K562 (cell line): ENCODE data around the gene IFT22. TPM values are rescaled to one million over a fixed set of nuclear protein-coding genes. Genes with fewer than 3 reads are reported as not detected.
A peak's percentile ranks its signal among the peaks of the same experiment; 100 is the strongest.

ENCODE experiments used
- ATAC-seq: fragments of 200-7000 bp; cut with Tn5 transposase; 3 replicates; pipeline ENCODE4 v1.9.1; 2020; ENCODE audit warnings: moderate library complexity
- BruUV-seq: library from RNA; stranded (reverse); fragments of 400-500 nt; replicated peaks from 2 replicates; lab custom pipeline; 2021; lab: Mats Ljungman, UMichigan
- CTCF ChIA-PET: fragments of 300-600 bp; formaldehyde crosslinking; extraction: SDS; loops from one replicate; lab custom pipeline; 2021; ENCODE audit warnings: low intra/inter-chr PET ratio; lab: Yijun Ruan, JAX
- POLR2A ChIA-PET: fragments of 300-600, 350-650 bp; sonication (Branson Sonifier 250); formaldehyde crosslinking; extraction: SDS; loops from one replicate; lab custom pipeline; 2021; ENCODE audit warnings: antibody characterized with exemption, inconsistent platforms; lab: Yijun Ruan, JAX
- DNase-seq, 4 experiments: peaks; one replicate each; pipeline versions ENCODE4 v3.0.0 to v3.0.0-alpha.2; 2011 to 2018; ENCODE audit warnings: low spot score in 3 of 4, mixed read lengths in 3 of 4; ENCODE audit errors: extremely low read depth in 1 of 4
- FAIRE-seq: peaks from 2 replicates; lab custom pipeline; 2011; peaks lifted over from hg19 to GRCh38; lab: Jason Lieb, UNC
- H2AFZ ChIP-seq: 2 replicates; pipeline ENCODE4 v1.6.0; 2011; ENCODE audit warnings: low read depth, low read length, control low read depth, inconsistent platforms
- H3K27ac ChIP-seq: fragments of 200-600 bp; 3 replicates; pipeline ENCODE4 v1.8.0; 2011; ENCODE audit warnings: low read depth, mild to moderate bottlenecking, control low read depth, inconsistent platforms, low read length, moderate library complexity, mixed read lengths; ENCODE audit errors: extremely low read depth
- H3K27me3 ChIP-seq, 2 experiments: fragments of 300-600 bp in 1 of 2; 2 replicates in 1 of 2; 3 replicates in 1 of 2; pipeline versions ENCODE4 v1.6.0 to v1.8.0; 2011; ENCODE audit warnings: inconsistent platforms in 2 of 2, low read length in 2 of 2, mild to moderate bottlenecking in 1 of 2, mixed read lengths in 1 of 2, moderate library complexity in 1 of 2; ENCODE audit not compliant: control insufficient read depth in 2 of 2, insufficient read depth in 2 of 2
- H3K36me3 ChIP-seq: fragments of 300-600 bp; 3 replicates; pipeline ENCODE4 v1.8.0; 2011; ENCODE audit warnings: mild to moderate bottlenecking, low read length, inconsistent platforms; ENCODE audit not compliant: control insufficient read depth, insufficient read depth
- H3K4me1 ChIP-seq, 2 experiments: fragments of 200-600 bp in 1 of 2; replicated peaks in 1 of 2; 2 replicates in 1 of 2; 3 replicates in 1 of 2; pipeline versions ENCODE4 v1.5.1 to v1.8.0; 2011; ENCODE audit warnings: inconsistent platforms in 2 of 2, low read length in 2 of 2, mild to moderate bottlenecking in 1 of 2, mixed read lengths in 1 of 2, moderate library complexity in 1 of 2; ENCODE audit not compliant: control insufficient read depth in 2 of 2, insufficient read depth in 2 of 2
- H3K4me2 ChIP-seq: 2 replicates; pipeline ENCODE4 v1.6.1; 2011; ENCODE audit warnings: low read length, control low read depth, inconsistent platforms, mixed read lengths; ENCODE audit not compliant: insufficient read depth
- H3K4me3 ChIP-seq: fragments of 200-600 bp; sonication (generic), shearing (Covaris generic); 2 replicates; pipeline ENCODE4 v1.5.1; 2016; ENCODE audit warnings: control low read depth, inconsistent platforms
- H3K79me2 ChIP-seq: fragments of 200-600 bp; 3 replicates; pipeline ENCODE4 v1.8.0; 2011; ENCODE audit warnings: low read length, inconsistent platforms; ENCODE audit not compliant: control insufficient read depth, insufficient read depth
- H3K9ac ChIP-seq, 2 experiments: 2 replicates each; pipeline versions ENCODE4 v1.6.0 to v1.6.1; 2011; ENCODE audit warnings: low read depth in 2 of 2, low read length in 2 of 2, control low read depth in 1 of 2, inconsistent platforms in 1 of 2, mild to moderate bottlenecking in 1 of 2, mixed read lengths in 1 of 2; ENCODE audit not compliant: insufficient read depth in 1 of 2
- H3K9me1 ChIP-seq: one replicate; pipeline ENCODE4 v1.6.0; 2011; ENCODE audit warnings: inconsistent platforms, mild to moderate bottlenecking, low read length, moderate library complexity; ENCODE audit not compliant: control insufficient read depth, insufficient read depth
- H3K9me3 ChIP-seq: replicated peaks from 2 replicates; pipeline ENCODE4 v1.5.1; 2011; ENCODE audit warnings: low read depth, low read length, inconsistent platforms; ENCODE audit not compliant: control insufficient read depth, insufficient read depth
- H4K20me1 ChIP-seq: replicated peaks from 2 replicates; pipeline ENCODE4 v1.6.1; 2011; ENCODE audit warnings: low read length, inconsistent platforms, mixed read lengths; ENCODE audit not compliant: control insufficient read depth, insufficient read depth
- CEBPG ChIP-seq, 3 experiments: fragments of 200-800 bp in 1 of 3; sonication (Bioruptor generic) in 1 of 3; sonication (generic) in 1 of 3; formaldehyde crosslinking in 1 of 3; IDR thresholded peaks in 2 of 3; conservative IDR thresholded peaks in 1 of 3; 2 replicates each; pipeline versions ENCODE4 v1.6.1 to v1.8.0; 2016 to 2022; ENCODE audit warnings: missing compliant biosample characterization in 2 of 3, missing genetic modification characterization in 2 of 3, mild to moderate bottlenecking in 1 of 3, missing genetic modification reagents in 1 of 3
- DEAF1 ChIP-seq: fragments of 450-650 bp; formaldehyde crosslinking; IDR thresholded peaks from 2 replicates; pipeline ENCODE4 v1.4.0; 2020; ENCODE audit warnings: mild to moderate bottlenecking, moderate library complexity
- ERF ChIP-seq: fragments of 450-650 bp; formaldehyde crosslinking; IDR thresholded peaks from 2 replicates; pipeline ENCODE4 v1.4.0; 2020; ENCODE audit warnings: mild to moderate bottlenecking, mixed read lengths
- FOXA1 ChIP-seq: fragments of 450-650 bp; IDR thresholded peaks from 2 replicates; pipeline ENCODE4 v1.6.1; 2016; ENCODE audit warnings: mild to moderate bottlenecking, borderline replicate concordance
- KAT2B ChIP-seq: IDR thresholded peaks from one replicate; pipeline ENCODE4 v1.6.1; 2012; ENCODE audit warnings: low read depth, mild to moderate bottlenecking, control low read depth, inconsistent platforms, low read length, moderate library complexity
- KLF1 ChIP-seq: fragments of 450-650 bp; IDR thresholded peaks from 2 replicates; pipeline ENCODE4 v1.6.1; 2016; ENCODE audit warnings: missing genetic modification characterization, missing compliant biosample characterization
- KLF6 ChIP-seq: fragments of 250-450 bp; sonication (Bioruptor Pico); IDR thresholded peaks from 2 replicates; pipeline ENCODE4 v1.4.0; 2020; ENCODE audit warnings: mild to moderate bottlenecking, moderate library complexity, borderline replicate concordance
- MTA3 ChIP-seq: fragments of 450-650 bp; formaldehyde crosslinking; IDR thresholded peaks from 2 replicates; pipeline ENCODE4 v1.6.1; 2017; ENCODE audit warnings: mild to moderate bottlenecking, borderline replicate concordance
- PCBP1 ChIP-seq: fragments of 200-400 bp; formaldehyde crosslinking; IDR thresholded peaks from 2 replicates; pipeline ENCODE4 v1.6.1; 2018; ENCODE audit warnings: mild to moderate bottlenecking, low read depth, low read length; ENCODE audit not compliant: poor library complexity, severe bottlenecking
- RB1 ChIP-seq: fragments of 450-650 bp; IDR thresholded peaks from 2 replicates; pipeline ENCODE4 v1.6.1; 2017; ENCODE audit warnings: low read depth, mild to moderate bottlenecking
- SMAD4 ChIP-seq: fragments of 250-450 bp; sonication (Bioruptor Pico); conservative IDR thresholded peaks from 2 replicates; pipeline ENCODE4 v1.8.0; 2021; ENCODE audit warnings: inconsistent platforms, mild to moderate bottlenecking, moderate library complexity
- TFE3 ChIP-seq: fragments of 450-650 bp; formaldehyde crosslinking; IDR thresholded peaks from 2 replicates; pipeline ENCODE4 v1.4.0; 2020; ENCODE audit warnings: mild to moderate bottlenecking, mixed read lengths
- XRCC3 ChIP-seq: fragments of 450-650 bp; IDR thresholded peaks from 2 replicates; pipeline ENCODE4 v1.6.1; 2017; ENCODE audit warnings: mild to moderate bottlenecking, moderate library complexity
- ZFX ChIP-seq: sonication (generic); formaldehyde crosslinking; IDR thresholded peaks from 2 replicates; pipeline ENCODE4 v1.8.0; 2022; ENCODE audit warnings: mild to moderate bottlenecking, missing genetic modification reagents, moderate library complexity
- ZNF23 ChIP-seq: fragments of 250-450 bp; sonication (Bioruptor Pico); IDR thresholded peaks from 2 replicates; pipeline ENCODE4 v1.4.0; 2020; ENCODE audit warnings: mild to moderate bottlenecking
- ZSCAN29 ChIP-seq: fragments of 450-650 bp; IDR thresholded peaks from 2 replicates; pipeline ENCODE4 v1.6.1; 2017
- WGBS: fragments of 100-300 bp; shearing (Covaris generic); methylation state at CpG from one replicate; pipeline ENCODE4 v1.1.6; 2016; ENCODE audit warnings: low coverage, mixed read lengths; ENCODE audit not compliant: insufficient coverage; ENCODE audit errors: missing lambda C conversion rate; 5-methylcytosine and 5-hydroxymethylcytosine counted together
- in situ Hi-C: fragments of 300-500 bp; cut with MboI; formaldehyde crosslinking; loops from 4 replicates; pipeline ENCODE4 v1.15.0; 2018; ENCODE audit warnings: inconsistent platforms, mixed read lengths
- intact Hi-C: fragments of 100-400 bp; cut with micrococcal nuclease; formaldehyde crosslinking; loops from 2 replicates; pipeline ENCODE4 v1.14.2; 2022
- polyA plus RNA-seq, 8 experiments: library from polyadenylated mRNA; depleted of rRNA in 4 of 8; stranded (reverse) in 5 of 8; unstranded in 3 of 8; fragments of >200 nt; fragmentation: Nextera tagmentation in 2 of 8; fragmentation: Illumina TruSeq in 1 of 8; extraction: Ambion mirVana in 2 of 8; extraction: Trizol in 1 of 8; gene quantifications; 2 replicates each; pipeline versions ENCODE4 v1.2.1 to v1.2.3, GENCODE V29; 2011 to 2014; ENCODE audit warnings: inconsistent platforms in 1 of 8, missing spikeins in 1 of 8
- total RNA-seq, 7 experiments: library from RNA; depleted of rRNA in 6 of 7; stranded (reverse); fragments of >200 nt in 6 of 7; fragmentation: Illumina TruSeq in 2 of 7; extraction: Trizol in 2 of 7; gene quantifications; 2 replicates each; pipeline versions ENCODE4 v1.2.1 to v1.2.3, GENCODE V29; 2011 to 2021; ENCODE audit warnings: low replicate concordance in 1 of 7
- TF ChIP-seq, protein P1 (sequence below): fragments of 450-650 bp; formaldehyde crosslinking; IDR thresholded peaks from 2 replicates; pipeline ENCODE4 v1.4.0; 2020; ENCODE audit warnings: mild to moderate bottlenecking, moderate library complexity

The IFT22 gene
- total and polyA plus RNA-seq, 9 of the 15 experiments (the other 6 are each of a cell fraction or from before 2014, with no cell fraction given), result 6.3 to 18.2 (median 7.7) TPM

DNA sequence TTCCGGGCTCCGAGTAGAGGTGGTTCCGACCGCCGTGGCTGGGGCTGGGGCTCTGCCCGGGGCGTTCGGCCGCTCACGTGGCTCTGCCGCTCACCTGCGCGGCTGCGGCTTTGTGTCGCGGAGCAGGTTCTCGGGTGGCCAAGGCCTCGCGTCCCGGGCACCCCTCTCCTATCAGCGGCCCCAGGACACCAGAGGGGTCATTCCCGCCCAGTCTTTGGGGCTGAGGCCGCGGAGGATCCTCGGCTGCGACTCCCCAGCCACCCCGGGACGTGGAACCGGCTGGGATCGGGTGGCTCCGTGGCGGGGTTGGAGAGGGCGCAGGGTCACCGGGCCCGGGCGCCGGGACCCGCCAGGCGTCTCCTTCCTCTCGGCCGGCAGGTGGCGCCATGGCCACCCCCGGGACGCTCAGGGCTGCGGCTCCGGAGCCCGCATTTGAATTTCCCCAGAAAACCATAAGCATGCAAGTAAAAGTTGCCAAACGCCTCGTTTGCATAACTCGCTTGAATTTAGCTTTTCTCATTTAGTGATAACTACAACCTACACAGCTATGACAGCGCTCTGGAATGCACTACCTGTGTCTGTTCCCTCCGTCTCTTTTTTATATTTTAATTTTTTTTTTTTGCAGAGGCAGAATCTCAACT, 42.2 kb upstream of the IFT22 start:
- Histone ChIP-seq H3K4me3 (no peak overlapping the region; the same call in 1 of the 2 replicates), H2AFZ (peak overlapping the region; percentile 85), H3K4me1 (peaks cover 0 to 12% of the 10 kb centered on the region in 2 experiments; a peak in 2 of 5 replicates), H3K27me3 (peaks cover 9 to 29% of the 10 kb centered on the region in 2 experiments; a peak in 3 of 5 replicates), H3K9ac (peak overlapping the region in 1 of 2 experiments; percentile 77; a peak in 2 of 4 replicates), H3K36me3 (no peaks in the 10 kb centered on the region), H4K20me1 (no peaks in the 10 kb centered on the region; the same call in 1 of the 2 replicates), H3K9me3 (no peaks in the 10 kb centered on the region), H3K9me1 (no peaks in the 10 kb centered on the region), H3K4me2 (peak overlapping the region; percentile 37), H3K27ac (no peak overlapping the region), H3K79me2 (no peaks in the 10 kb centered on the region)
- no TSS peak for BruUV-seq
- peak; percentile 100 for ATAC-seq
- intact Hi-C loops, result loop anchor here (1.0 to 10.0 kb wide), 2 partner anchors 51 to 144 kb away; no protein-coding TSS in a partner anchor
- ChIA-PET POLR2A (no interaction called here), CTCF (interaction anchor here (0.5 to 2.8 kb wide), 7 partner anchors 26 to 1026 kb away, joined by 3 to 19 read pairs (median 4); no protein-coding TSS in a partner anchor)
- 6% methylated on average over 45 of the region's 52 CpGs for WGBS
- in situ Hi-C loops, result no loop called here
- FAIRE-seq, result peak; percentile 65
- DNase-seq, result peak; percentile 76 to 93 (median 90)
- no peak for TF ChIP-seq ZNF23 (CRISPR knock-in tag)
- no peak for TF ChIP-seq ZSCAN29
- 0 out of 2 replicates have a peak, but pooled peaks have one; percentile 25 for TF ChIP-seq KLF1 (tag)
- peak; percentile 39; the same call in 1 of the 2 replicates for TF ChIP-seq MTA3
- no peak for TF ChIP-seq XRCC3
- peak; percentile 67 for TF ChIP-seq DEAF1 (CRISPR knock-in tag)
- TF ChIP-seq KLF6 (CRISPR knock-in tag), result no peak
- no peak for TF ChIP-seq FOXA1
- TF ChIP-seq ERF (CRISPR knock-in tag), result no peak
- TF ChIP-seq TFE3 (CRISPR knock-in tag), result no peak
- TF ChIP-seq CEBPG (CRISPR knock-in tag; IDR thresholded peaks at IDR 0.05), result no peak
- no peak for TF ChIP-seq CEBPG (tag; conservative IDR thresholded peaks at IDR 0.05 in 1 of 2, IDR thresholded peaks at IDR 0.05 in 1 of 2)
- 0 out of 2 replicates have a peak, but pooled peaks have one; percentile 33 for TF ChIP-seq SMAD4 (CRISPR knock-in tag)
- no peak for TF ChIP-seq KAT2B
- TF ChIP-seq ZFX (CRISPR knock-in tag), result 0 out of 2 replicates have a peak, but pooled peaks have one; percentile 19
- TF ChIP-seq, protein P1, sequence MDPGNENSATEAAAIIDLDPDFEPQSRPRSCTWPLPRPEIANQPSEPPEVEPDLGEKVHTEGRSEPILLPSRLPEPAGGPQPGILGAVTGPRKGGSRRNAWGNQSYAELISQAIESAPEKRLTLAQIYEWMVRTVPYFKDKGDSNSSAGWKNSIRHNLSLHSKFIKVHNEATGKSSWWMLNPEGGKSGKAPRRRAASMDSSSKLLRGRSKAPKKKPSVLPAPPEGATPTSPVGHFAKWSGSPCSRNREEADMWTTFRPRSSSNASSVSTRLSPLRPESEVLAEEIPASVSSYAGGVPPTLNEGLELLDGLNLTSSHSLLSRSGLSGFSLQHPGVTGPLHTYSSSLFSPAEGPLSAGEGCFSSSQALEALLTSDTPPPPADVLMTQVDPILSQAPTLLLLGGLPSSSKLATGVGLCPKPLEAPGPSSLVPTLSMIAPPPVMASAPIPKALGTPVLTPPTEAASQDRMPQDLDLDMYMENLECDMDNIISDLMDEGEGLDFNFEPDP (CRISPR knock-in tag), result 0 out of 2 replicates have a peak, but pooled peaks have one; percentile 19
- TF ChIP-seq PCBP1, result peak; percentile 46
- peak; percentile 62; the same call in 1 of the 2 replicates for TF ChIP-seq RB1
